Activated CD8-positive, alpha-beta memory T cell treated with anti-CD3 and anti-CD28 coated beads, Interleukin-2, amount 50 U/mL, for 24 hours (primary cell): Measurements from ENCODE around the gene C19orf81.
"Not testable (repeated sequence)": the region's sequence is repeated elsewhere in the genome, so short reads cannot be mapped to it uniquely, and the experiment has no call there.

ENCODE experiments used
- DNase-seq: peaks from one replicate; pipeline ENCODE4 v3.0.0-alpha.2; 2020; ENCODE audit errors: extremely low read depth

The C19orf81 gene

GRCh38 chr19:50649433-50650391 lies at the start of gene C19orf81:
Gene C19orf81, plus strand, starts transcription at chr19:50649445. Its CDS starts 0 bp downstream, at chr19:50649445.
- DNase-seq, result no peak

DNA sequence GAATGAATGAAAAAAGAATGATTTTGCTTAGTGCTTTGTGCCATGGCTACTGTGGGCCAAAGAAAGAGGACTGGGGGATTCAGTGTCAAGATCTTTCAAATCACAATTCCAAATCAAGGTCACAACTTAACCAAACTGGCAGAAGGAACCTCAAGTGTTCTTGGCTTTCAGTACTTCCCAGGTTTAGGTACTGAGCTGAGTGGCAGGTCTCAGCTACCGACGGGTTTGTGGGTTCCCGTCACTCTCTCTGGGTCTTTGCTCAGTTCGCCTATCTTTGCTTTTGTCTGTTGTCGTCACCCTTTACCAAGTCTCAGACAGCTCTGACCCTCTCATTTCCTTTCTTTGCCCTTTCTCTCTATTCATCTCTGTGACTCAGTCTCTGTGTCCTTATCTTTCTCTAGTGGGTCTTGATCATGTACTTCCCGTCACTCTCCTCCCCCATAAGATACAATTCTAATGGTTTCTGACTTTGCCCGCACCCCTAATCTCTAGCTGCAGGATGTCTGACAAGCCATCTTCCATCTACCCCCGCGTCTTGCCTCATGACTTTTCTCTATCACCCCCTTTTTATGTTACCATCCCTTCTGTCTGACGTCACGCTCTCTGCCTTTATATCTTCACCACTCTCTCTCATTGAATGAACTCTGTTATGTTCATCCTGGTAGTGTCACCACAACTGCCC lies 47.7 kb upstream of the C19orf81 start:
- DNase-seq, result no peak

GRCh38 chr19:50602089-50602422 lies 47.2 kb upstream of the C19orf81 start:
- no peak for DNase-seq

- no peak for DNase-seq
Observed at GRCh38 chr19:50602496-50602895, 46.7 kb upstream of the C19orf81 start.

DNA sequence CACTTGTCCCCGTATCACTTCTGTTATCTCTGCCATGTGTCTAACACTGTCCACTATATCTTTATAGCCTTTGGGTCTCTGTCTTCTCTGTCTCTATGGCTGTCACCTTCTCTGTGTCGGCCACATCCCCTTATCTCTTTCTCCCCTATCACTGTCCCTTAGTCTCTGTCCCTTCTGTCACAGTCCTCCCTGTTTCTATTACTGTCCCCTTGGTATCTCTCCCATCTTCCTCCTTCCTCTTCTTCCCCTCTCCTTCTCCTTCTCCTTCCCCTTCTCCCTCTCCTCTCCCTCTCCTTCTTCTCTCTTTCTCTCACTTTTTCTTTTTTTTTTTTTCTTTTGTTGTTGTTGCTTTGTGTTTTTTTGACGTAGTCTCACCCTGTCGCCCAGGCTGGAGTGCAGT lies 46.3 kb upstream of the C19orf81 start:
- no peak for DNase-seq

- DNase-seq, result not testable (repeated sequence)
Observed at GRCh38 chr19:50604264-50605073, 44.8 kb upstream of the C19orf81 start.

- DNase-seq, result not testable (repeated sequence)
Observed at GRCh38 chr19:50606059-50606836, 43.0 kb upstream of the C19orf81 start.

- no peak for DNase-seq
Observed at GRCh38 chr19:50607388-50607787, 41.9 kb upstream of the C19orf81 start.

DNA sequence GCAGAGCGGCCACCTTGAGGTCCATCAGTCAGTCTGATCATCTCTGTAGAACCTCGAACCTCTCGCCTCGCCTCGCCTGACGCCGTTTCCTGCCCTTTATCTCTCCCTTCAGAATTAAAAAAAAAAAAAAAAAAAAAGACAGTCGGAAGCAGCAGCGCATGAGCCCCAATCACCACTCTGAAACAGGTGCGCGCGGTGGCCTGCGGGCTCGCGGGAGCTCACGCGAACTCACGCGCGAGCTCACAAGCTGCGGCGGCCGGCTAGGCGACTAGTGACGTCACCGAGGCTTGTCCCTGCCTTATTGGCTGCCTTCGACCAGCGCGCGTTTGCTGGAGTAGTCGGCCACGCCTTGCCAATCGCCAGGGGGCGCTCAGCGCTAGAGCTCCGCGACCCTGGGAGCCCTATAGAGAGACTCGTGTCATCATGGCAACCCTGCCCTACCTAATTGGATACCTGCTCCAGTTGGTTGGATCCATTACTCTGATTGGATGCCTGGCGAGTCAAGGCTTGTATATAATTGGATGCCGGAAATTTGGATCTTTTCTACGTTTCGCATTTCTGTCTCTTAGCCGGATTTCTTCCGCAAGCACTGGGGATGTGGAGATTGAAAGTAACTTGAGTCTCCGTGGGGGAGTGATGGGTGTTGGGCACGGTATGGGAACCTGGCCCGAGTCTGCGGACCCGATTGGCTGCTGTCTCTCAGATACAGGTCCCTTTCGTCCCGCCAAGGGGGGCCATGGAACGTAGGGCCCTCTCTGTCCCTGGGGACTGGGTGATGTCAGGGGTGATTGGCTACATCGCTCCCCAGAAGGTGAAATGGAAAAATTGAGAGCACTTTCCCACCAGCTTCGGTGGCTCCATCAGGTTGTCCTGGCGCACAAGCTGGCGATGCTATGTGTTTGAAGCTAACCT lies 41.1 kb upstream of the C19orf81 start:
- DNase-seq, result peak; percentile 73

GRCh38 chr19:50612504-50613404 lies 36.5 kb upstream of the C19orf81 start:
- not testable (repeated sequence) for DNase-seq

- DNase-seq, result not testable (repeated sequence)
Observed at GRCh38 chr19:50618379-50618778, 30.9 kb upstream of the C19orf81 start.

- DNase-seq, result not testable (repeated sequence)
Observed at GRCh38 chr19:50619184-50619583, 30.1 kb upstream of the C19orf81 start.

DNA sequence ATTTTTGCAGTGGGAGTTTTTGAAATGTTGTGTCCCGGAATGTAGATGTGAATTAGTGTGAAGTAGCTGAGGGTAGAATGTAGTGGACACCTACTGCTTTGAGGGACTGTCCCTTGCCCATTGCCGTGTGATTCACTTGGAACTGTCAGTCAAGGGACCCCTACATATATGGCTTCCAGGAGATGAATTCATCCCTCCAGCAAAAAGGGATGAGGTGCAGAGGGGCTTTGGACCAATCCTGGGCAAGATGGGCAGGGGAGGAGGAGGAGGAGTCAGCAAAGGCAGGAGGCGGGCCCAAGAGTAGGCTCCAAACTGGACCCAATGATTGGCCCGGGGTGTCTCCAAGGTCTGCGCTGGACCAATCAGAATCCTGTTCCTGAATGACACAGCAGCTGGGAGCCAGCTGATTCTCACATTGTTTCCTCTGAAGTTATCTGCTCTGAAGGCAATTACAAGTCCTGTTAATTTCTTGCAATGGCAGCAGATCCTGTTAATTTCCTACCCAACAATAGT lies 28.8 kb upstream of the C19orf81 start:
- DNase-seq, result not testable (repeated sequence)

GRCh38 chr19:50624949-50625600 lies 24.2 kb upstream of the C19orf81 start:
- no peak for DNase-seq

GRCh38 chr19:50626011-50626410 lies 23.2 kb upstream of the C19orf81 start:
- no peak for DNase-seq

DNA sequence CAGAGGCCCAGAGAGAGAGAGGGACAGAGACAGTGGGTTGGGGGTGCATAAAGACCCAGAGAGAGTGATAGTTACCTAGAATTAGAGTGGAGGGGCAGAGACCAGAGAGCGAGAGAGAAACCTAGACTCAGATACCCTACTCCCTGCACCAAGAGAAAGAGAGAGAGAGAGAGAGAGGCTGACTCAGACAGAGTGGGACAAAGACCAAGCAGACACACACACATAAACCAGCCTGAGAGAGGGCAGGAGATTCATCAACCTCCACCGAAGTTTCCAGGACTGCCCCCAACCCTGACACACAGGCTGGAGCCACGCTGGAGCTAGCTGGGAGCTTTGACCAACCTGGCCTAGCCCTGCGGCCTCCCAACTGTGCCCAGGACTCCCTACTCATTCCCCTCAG lies 22.4 kb upstream of the C19orf81 start:
- DNase-seq, result no peak

- DNase-seq, result no peak
Observed at GRCh38 chr19:50628146-50628545, 21.1 kb upstream of the C19orf81 start.

DNA sequence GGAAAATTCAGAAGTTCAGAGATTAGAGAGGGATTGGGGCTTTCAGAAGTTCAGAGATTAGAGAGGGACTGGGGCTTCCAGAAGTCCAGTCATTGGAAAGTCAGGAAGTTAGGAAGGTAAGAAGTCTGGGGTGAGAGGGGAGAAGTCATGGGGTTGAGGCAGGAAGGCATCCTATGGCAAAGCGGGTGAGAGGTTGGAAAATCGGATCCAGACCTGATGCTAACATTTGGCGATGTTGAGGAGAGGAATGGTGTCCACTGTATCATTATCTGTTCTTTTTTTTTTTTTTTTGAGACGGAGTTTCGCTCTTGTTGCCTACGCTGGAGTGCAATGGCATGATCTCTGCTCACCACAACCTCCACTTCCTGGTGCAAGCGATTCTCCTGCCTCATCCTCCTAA lies 20.7 kb upstream of the C19orf81 start:
- no peak for DNase-seq
